ENCODE data around the gene ACSBG1.

- no peak for TF ChIP-seq CTCF (IDR thresholded peaks at IDR 0.05; ENCODE audit: insufficient read depth, low read length, poor library complexity, severe bottlenecking)
- TF ChIP-seq EZH2phosphoT487 (conservative IDR thresholded peaks at IDR 0.05; ENCODE audit: low read length) = no peak
These were observed 26.6 kb downstream of the ACSBG1 start for GRCh38 chr15:78207641-78208340.

Data from SU-DHL-6 (cell line).